LNCaP clone FGC (cell line): Measurements from ENCODE around the gene FAM170B.

Experiments
- DNase-seq: peaks from one replicate; pipeline ENCODE4 v3.0.0-alpha.2; 2011; ENCODE audit warnings: low read depth
- H3K4me3 ChIP-seq: 2 replicates; pipeline ENCODE4 v1.5.1; 2011; ENCODE audit warnings: mild to moderate bottlenecking, low read depth, low read length, control low read depth
- TF ChIP-seq, protein P1 (sequence below): IDR thresholded peaks from 2 replicates; pipeline ENCODE4 v1.5.1; 2012; ENCODE audit warnings: mild to moderate bottlenecking; ENCODE audit not compliant: control insufficient read depth, insufficient read depth; ENCODE audit errors: extremely low read depth

The FAM170B gene

DNA sequence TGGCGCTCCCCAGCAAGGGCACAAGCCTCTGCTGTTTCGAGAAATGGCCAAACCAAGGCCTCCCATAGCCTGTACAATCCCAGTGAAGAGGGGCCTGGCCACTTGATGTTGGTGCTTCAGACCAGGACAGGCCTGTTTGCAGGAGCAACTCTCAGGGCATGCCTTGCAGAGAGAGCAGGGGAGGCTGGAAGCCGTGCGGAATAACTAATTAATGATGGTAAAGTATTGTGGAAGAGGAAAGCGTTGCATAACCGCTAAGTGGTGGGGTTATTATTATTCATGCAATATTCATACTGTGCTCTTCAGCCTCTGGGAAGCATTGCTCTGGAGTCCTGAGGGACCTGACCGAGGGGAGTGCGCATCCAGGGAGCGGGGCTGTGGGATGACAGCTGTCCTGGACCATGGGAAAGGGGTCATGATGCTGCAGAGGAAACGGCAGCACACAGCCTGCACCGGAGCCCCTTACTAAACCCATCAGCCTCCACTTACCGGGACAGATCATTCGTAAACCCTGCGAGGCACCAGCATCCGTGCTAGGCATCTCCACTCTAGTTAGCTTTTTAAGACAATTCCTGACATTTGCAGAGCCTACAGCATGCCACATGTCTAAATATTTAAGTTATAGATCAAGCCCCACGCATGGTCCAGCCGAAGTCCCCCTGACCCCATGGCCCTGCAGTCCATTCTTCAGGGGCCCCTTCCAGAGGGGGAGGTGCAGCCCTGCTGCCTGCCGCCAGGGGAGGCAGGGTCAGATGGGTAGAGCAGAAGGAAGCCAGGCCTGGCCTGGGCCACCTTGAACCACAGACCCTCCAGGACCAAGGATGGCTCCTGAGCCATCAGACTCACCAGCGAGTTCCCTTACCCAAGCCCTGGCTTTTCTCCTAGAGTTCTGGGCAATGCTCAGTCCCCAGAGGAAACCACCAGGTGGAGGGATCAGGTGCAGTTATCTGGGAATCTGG lies 42.8 kb upstream of the FAM170B start:
- TF ChIP-seq, protein P1, sequence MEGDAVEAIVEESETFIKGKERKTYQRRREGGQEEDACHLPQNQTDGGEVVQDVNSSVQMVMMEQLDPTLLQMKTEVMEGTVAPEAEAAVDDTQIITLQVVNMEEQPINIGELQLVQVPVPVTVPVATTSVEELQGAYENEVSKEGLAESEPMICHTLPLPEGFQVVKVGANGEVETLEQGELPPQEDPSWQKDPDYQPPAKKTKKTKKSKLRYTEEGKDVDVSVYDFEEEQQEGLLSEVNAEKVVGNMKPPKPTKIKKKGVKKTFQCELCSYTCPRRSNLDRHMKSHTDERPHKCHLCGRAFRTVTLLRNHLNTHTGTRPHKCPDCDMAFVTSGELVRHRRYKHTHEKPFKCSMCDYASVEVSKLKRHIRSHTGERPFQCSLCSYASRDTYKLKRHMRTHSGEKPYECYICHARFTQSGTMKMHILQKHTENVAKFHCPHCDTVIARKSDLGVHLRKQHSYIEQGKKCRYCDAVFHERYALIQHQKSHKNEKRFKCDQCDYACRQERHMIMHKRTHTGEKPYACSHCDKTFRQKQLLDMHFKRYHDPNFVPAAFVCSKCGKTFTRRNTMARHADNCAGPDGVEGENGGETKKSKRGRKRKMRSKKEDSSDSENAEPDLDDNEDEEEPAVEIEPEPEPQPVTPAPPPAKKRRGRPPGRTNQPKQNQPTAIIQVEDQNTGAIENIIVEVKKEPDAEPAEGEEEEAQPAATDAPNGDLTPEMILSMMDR = no peak
- no peak overlapping the region for H3K4me3 ChIP-seq
- no peak for DNase-seq

GRCh38 chr10:49175587-49176309 lies 41.9 kb upstream of the FAM170B start:
- no peak overlapping the region for H3K4me3 ChIP-seq
- no peak for DNase-seq
- TF ChIP-seq, protein P1 = no peak

DNA sequence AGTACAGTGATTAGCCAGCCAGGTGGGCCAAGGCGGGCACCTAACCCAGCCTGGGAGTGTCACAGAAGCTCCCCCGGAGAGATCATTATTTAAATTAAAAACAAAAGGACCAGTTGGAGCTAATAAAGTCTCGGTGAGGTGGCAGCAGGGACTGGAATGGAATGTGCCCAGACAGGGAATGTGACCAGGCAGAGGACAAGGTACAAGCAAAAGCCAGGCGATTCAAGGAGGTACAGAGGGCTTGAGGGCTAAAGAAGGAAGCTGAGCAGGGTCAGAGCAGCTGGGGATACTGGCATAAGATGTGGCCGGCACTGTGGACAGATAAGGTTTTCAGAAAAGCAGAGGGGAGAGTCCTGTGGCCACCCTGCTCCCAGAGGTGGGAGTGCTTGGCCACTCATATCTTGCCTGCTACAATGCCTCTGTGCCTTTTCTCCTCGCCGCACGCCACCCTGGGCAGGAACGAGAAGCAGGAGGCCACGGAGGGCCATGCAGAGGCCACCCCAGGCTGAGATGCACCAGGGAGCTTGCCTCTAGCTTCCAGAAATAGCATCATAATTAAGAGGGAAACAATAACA lies 41.2 kb upstream of the FAM170B start:
- DNase-seq = peak; percentile 8
- no peak overlapping the region for H3K4me3 ChIP-seq
- TF ChIP-seq, protein P1 = no peak

GRCh38 chr10:49174261-49174925 lies 40.6 kb upstream of the FAM170B start:
- TF ChIP-seq, protein P1 = no peak
- no peak overlapping the region for H3K4me3 ChIP-seq
- no peak for DNase-seq

- no peak overlapping the region for H3K4me3 ChIP-seq
- no peak for DNase-seq
- TF ChIP-seq, protein P1 = no peak
Observed at GRCh38 chr10:49173853-49174252, 40.0 kb upstream of the FAM170B start.

GRCh38 chr10:49173201-49173772 lies 39.5 kb upstream of the FAM170B start:
- TF ChIP-seq, protein P1 = no peak
- H3K4me3 ChIP-seq = no peak overlapping the region
- no peak for DNase-seq
